K562 (cell line): ENCODE results near the gene TSTD1. TPM values are rescaled to one million over a fixed set of nuclear protein-coding genes. Genes with fewer than 3 reads are reported as not detected.

ENCODE experiments used
- ATAC-seq: fragments of 200-7000 bp; cut with Tn5 transposase; 3 replicates; pipeline ENCODE4 v1.9.1; 2020; ENCODE audit warnings: moderate library complexity
- BruUV-seq: library from RNA; stranded (reverse); fragments of 400-500 nt; replicated peaks from 2 replicates; lab custom pipeline; 2021; lab: Mats Ljungman, UMichigan
- CTCF ChIA-PET: fragments of 300-600 bp; formaldehyde crosslinking; extraction: SDS; loops from one replicate; lab custom pipeline; 2021; ENCODE audit warnings: low intra/inter-chr PET ratio; lab: Yijun Ruan, JAX
- POLR2A ChIA-PET: fragments of 300-600, 350-650 bp; sonication (Branson Sonifier 250); formaldehyde crosslinking; extraction: SDS; loops from one replicate; lab custom pipeline; 2021; ENCODE audit warnings: antibody characterized with exemption, inconsistent platforms; lab: Yijun Ruan, JAX
- DNase-seq, 4 experiments: peaks; one replicate each; pipeline versions ENCODE4 v3.0.0 to v3.0.0-alpha.2; 2011 to 2018; ENCODE audit warnings: low spot score in 3 of 4, mixed read lengths in 3 of 4; ENCODE audit errors: extremely low read depth in 1 of 4
- FAIRE-seq: peaks from 2 replicates; lab custom pipeline; 2011; peaks lifted over from hg19 to GRCh38; lab: Jason Lieb, UNC
- H2AFZ ChIP-seq: 2 replicates; pipeline ENCODE4 v1.6.0; 2011; ENCODE audit warnings: low read depth, low read length, control low read depth, inconsistent platforms
- H3K27ac ChIP-seq: fragments of 200-600 bp; 3 replicates; pipeline ENCODE4 v1.8.0; 2011; ENCODE audit warnings: low read depth, mild to moderate bottlenecking, control low read depth, inconsistent platforms, low read length, moderate library complexity, mixed read lengths; ENCODE audit errors: extremely low read depth
- H3K27me3 ChIP-seq, 2 experiments: fragments of 300-600 bp in 1 of 2; 2 replicates in 1 of 2; 3 replicates in 1 of 2; pipeline versions ENCODE4 v1.6.0 to v1.8.0; 2011; ENCODE audit warnings: inconsistent platforms in 2 of 2, low read length in 2 of 2, mild to moderate bottlenecking in 1 of 2, mixed read lengths in 1 of 2, moderate library complexity in 1 of 2; ENCODE audit not compliant: control insufficient read depth in 2 of 2, insufficient read depth in 2 of 2
- H3K36me3 ChIP-seq: fragments of 300-600 bp; 3 replicates; pipeline ENCODE4 v1.8.0; 2011; ENCODE audit warnings: mild to moderate bottlenecking, low read length, inconsistent platforms; ENCODE audit not compliant: control insufficient read depth, insufficient read depth
- H3K4me1 ChIP-seq, 2 experiments: fragments of 200-600 bp in 1 of 2; replicated peaks in 1 of 2; 2 replicates in 1 of 2; 3 replicates in 1 of 2; pipeline versions ENCODE4 v1.5.1 to v1.8.0; 2011; ENCODE audit warnings: inconsistent platforms in 2 of 2, low read length in 2 of 2, mild to moderate bottlenecking in 1 of 2, mixed read lengths in 1 of 2, moderate library complexity in 1 of 2; ENCODE audit not compliant: control insufficient read depth in 2 of 2, insufficient read depth in 2 of 2
- H3K4me2 ChIP-seq: 2 replicates; pipeline ENCODE4 v1.6.1; 2011; ENCODE audit warnings: low read length, control low read depth, inconsistent platforms, mixed read lengths; ENCODE audit not compliant: insufficient read depth
- H3K4me3 ChIP-seq: fragments of 200-600 bp; sonication (generic), shearing (Covaris generic); 2 replicates; pipeline ENCODE4 v1.5.1; 2016; ENCODE audit warnings: control low read depth, inconsistent platforms
- H3K79me2 ChIP-seq: fragments of 200-600 bp; 3 replicates; pipeline ENCODE4 v1.8.0; 2011; ENCODE audit warnings: low read length, inconsistent platforms; ENCODE audit not compliant: control insufficient read depth, insufficient read depth
- H3K9ac ChIP-seq, 2 experiments: 2 replicates each; pipeline versions ENCODE4 v1.6.0 to v1.6.1; 2011; ENCODE audit warnings: low read depth in 2 of 2, low read length in 2 of 2, control low read depth in 1 of 2, inconsistent platforms in 1 of 2, mild to moderate bottlenecking in 1 of 2, mixed read lengths in 1 of 2; ENCODE audit not compliant: insufficient read depth in 1 of 2
- H3K9me1 ChIP-seq: one replicate; pipeline ENCODE4 v1.6.0; 2011; ENCODE audit warnings: inconsistent platforms, mild to moderate bottlenecking, low read length, moderate library complexity; ENCODE audit not compliant: control insufficient read depth, insufficient read depth
- H3K9me3 ChIP-seq: replicated peaks from 2 replicates; pipeline ENCODE4 v1.5.1; 2011; ENCODE audit warnings: low read depth, low read length, inconsistent platforms; ENCODE audit not compliant: control insufficient read depth, insufficient read depth
- H4K20me1 ChIP-seq: replicated peaks from 2 replicates; pipeline ENCODE4 v1.6.1; 2011; ENCODE audit warnings: low read length, inconsistent platforms, mixed read lengths; ENCODE audit not compliant: control insufficient read depth, insufficient read depth
- ARID3A ChIP-seq: IDR thresholded peaks from 2 replicates; pipeline ENCODE4 v1.6.1; 2012; ENCODE audit warnings: low read depth, low read length, improper control_type of control experiment, borderline replicate concordance
- FOXJ2 ChIP-seq: fragments of 200-800 bp; sonication (Bioruptor generic); IDR thresholded peaks from 2 replicates; pipeline ENCODE4 v1.6.1; 2016; ENCODE audit warnings: missing genetic modification characterization, missing compliant biosample characterization
- MCM5 ChIP-seq: fragments of 450-650 bp; IDR thresholded peaks from 2 replicates; pipeline ENCODE4 v1.6.1; 2016; ENCODE audit warnings: low read depth
- SNIP1 ChIP-seq: fragments of 450-650 bp; IDR thresholded peaks from 2 replicates; pipeline ENCODE4 v1.7.1; 2017; ENCODE audit warnings: low read depth, mild to moderate bottlenecking
- XRCC3 ChIP-seq: fragments of 450-650 bp; IDR thresholded peaks from 2 replicates; pipeline ENCODE4 v1.6.1; 2017; ENCODE audit warnings: mild to moderate bottlenecking, moderate library complexity
- ZNF551 ChIP-seq: fragments of 250-450 bp; sonication (Bioruptor Pico); IDR thresholded peaks from 2 replicates; pipeline ENCODE4 v1.5.0; 2021; ENCODE audit warnings: mild to moderate bottlenecking, moderate library complexity
- WGBS: fragments of 100-300 bp; shearing (Covaris generic); methylation state at CpG from one replicate; pipeline ENCODE4 v1.1.6; 2016; ENCODE audit warnings: low coverage, mixed read lengths; ENCODE audit not compliant: insufficient coverage; ENCODE audit errors: missing lambda C conversion rate; 5-methylcytosine and 5-hydroxymethylcytosine counted together
- in situ Hi-C: fragments of 300-500 bp; cut with MboI; formaldehyde crosslinking; loops from 4 replicates; pipeline ENCODE4 v1.15.0; 2018; ENCODE audit warnings: inconsistent platforms, mixed read lengths
- intact Hi-C: fragments of 100-400 bp; cut with micrococcal nuclease; formaldehyde crosslinking; loops from 2 replicates; pipeline ENCODE4 v1.14.2; 2022
- polyA plus RNA-seq, 8 experiments: library from polyadenylated mRNA; depleted of rRNA in 4 of 8; stranded (reverse) in 5 of 8; unstranded in 3 of 8; fragments of >200 nt; fragmentation: Nextera tagmentation in 2 of 8; fragmentation: Illumina TruSeq in 1 of 8; extraction: Ambion mirVana in 2 of 8; extraction: Trizol in 1 of 8; gene quantifications; 2 replicates each; pipeline versions ENCODE4 v1.2.1 to v1.2.3, GENCODE V29; 2011 to 2014; ENCODE audit warnings: inconsistent platforms in 1 of 8, missing spikeins in 1 of 8
- total RNA-seq, 7 experiments: library from RNA; depleted of rRNA in 6 of 7; stranded (reverse); fragments of >200 nt in 6 of 7; fragmentation: Illumina TruSeq in 2 of 7; extraction: Trizol in 2 of 7; gene quantifications; 2 replicates each; pipeline versions ENCODE4 v1.2.1 to v1.2.3, GENCODE V29; 2011 to 2021; ENCODE audit warnings: low replicate concordance in 1 of 7
- TF ChIP-seq, protein P1 (sequence below): fragments of 450-650 bp; IDR thresholded peaks from 2 replicates; pipeline ENCODE4 v1.6.1; 2016; ENCODE audit warnings: antibody characterized with exemption

Gene TSTD1
- total and polyA plus RNA-seq, 9 of the 15 experiments (the other 6 are each of a cell fraction or from before 2014, with no cell fraction given) = 0.23 to 0.53 TPM; not detected in 7

DNA sequence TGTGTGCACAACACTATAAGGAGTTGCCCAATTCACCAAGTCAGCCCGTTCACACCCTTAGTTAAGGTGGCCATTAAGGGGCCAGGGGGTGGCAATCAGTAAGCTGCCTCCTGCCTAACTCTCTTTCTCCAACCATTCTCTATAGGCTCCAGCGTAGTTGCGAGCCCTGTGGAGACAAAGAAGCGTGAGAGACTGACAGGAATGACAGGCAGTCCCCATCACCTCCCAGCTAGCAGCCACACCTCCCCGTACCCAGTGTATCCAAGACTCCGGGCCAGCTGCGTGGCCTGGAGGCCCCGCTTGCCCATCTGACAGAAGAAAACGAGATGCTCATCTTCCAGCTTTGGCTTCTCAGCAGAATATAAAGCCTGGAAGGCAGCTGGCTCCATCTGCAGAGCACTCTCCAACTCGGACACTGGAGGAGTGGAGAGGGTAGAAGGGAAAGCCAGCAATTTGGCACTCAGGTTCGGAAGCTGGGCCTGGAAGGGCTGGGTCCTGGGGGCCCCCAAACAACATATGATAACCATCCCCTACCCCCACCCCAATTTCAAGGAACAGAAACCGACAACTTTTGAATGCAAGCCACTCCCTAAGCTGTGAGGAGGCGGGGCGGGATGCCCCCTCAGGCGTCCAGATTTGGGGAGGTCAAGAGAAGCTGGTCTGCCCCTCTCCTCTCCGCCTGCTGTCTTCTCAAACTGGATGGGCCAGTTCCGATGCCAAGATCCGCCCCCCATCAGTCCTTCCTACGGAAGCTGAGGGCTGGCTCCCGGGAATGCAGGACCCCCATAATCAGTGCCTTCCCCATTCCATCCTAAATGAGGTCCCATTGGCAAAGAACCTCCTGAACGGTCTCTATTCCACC lies 872 bp downstream of the TSTD1 start:
- no peak for ATAC-seq
- Histone ChIP-seq H3K36me3 (peaks cover 43% of the 10 kb centered on the region), H3K9ac (no peak overlapping the region), H3K9me3 (no peaks in the 10 kb centered on the region), H4K20me1 (no peaks in the 10 kb centered on the region), H3K27me3 (no peaks in the 10 kb centered on the region), H3K27ac (no peak overlapping the region), H2AFZ (no peak overlapping the region), H3K4me2 (no peak overlapping the region), H3K4me1 (peaks cover 4 to 5% of the 10 kb centered on the region in 2 experiments; a peak in 3 of 5 replicates), H3K9me1 (no peaks in the 10 kb centered on the region), H3K79me2 (no peaks in the 10 kb centered on the region), H3K4me3 (no peak overlapping the region)
- in situ Hi-C loops (no loop called here), intact Hi-C loops (no loop called here)
- 75% methylated on average over 21 of the region's 21 CpGs for WGBS
- BruUV-seq = no TSS peak
- no peak for DNase-seq
- no peak for TF ChIP-seq XRCC3
- no peak for TF ChIP-seq MCM5
- TF ChIP-seq ZNF551 (CRISPR knock-in tag) = no peak
- TF ChIP-seq ARID3A = no peak
- TF ChIP-seq FOXJ2 = no peak
- TF ChIP-seq, protein P1, sequence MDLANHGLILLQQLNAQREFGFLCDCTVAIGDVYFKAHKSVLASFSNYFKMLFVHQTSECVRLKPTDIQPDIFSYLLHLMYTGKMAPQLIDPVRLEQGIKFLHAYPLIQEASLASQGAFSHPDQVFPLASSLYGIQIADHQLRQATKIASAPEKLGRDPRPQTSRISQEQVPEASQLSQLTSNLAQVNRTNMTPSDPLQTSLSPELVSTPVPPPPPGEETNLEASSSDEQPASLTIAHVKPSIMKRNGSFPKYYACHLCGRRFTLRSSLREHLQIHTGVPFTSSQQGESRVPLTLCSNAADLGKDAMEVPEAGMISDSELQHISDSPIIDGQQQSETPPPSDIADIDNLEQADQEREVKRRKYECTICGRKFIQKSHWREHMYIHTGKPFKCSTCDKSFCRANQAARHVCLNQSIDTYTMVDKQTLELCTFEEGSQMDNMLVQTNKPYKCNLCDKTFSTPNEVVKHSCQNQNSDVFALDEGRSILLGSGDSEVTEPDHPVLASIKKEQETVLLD = no peak
- no peak for TF ChIP-seq SNIP1
- ChIA-PET CTCF (no interaction called here), POLR2A (interaction anchor here (0.6 to 2.1 kb wide), 4 partner anchors 10 to 104 kb away, joined by 3 to 8 read pairs (median 3); partner anchors contain the start of gene F11R)
- no peak for FAIRE-seq
